Vagina (tissue), 2 donors: Measurements from ENCODE around the gene ZNF672.

ENCODE experiments used
- POLR2A ChIP-seq, 2 donors: fragments of 450-650 bp; IDR thresholded peaks; one replicate each; pipeline ENCODE4 v1.6.1; 2017; ENCODE audit warnings: antibody characterized with exemption in 2 of 2, mild to moderate bottlenecking in 2 of 2, moderate library complexity in 2 of 2
- POLR2AphosphoS5 ChIP-seq, 2 donors: sonication (generic); formaldehyde crosslinking; IDR thresholded peaks; one replicate each; pipeline ENCODE4 v1.9.0; 2017; ENCODE audit warnings: antibody characterized with exemption in 2 of 2, mild to moderate bottlenecking in 2 of 2, low read depth in 1 of 2; ENCODE audit not compliant: insufficient read depth in 1 of 2
- TF ChIP-seq, protein P1 (sequence below), 3 experiments: fragments of 450-650 bp in 2 of 3; fragments of 200-600 bp in 1 of 3; sonication (generic) in 1 of 3; IDR thresholded peaks; one replicate each; pipeline ENCODE4 v1.5.1; 2017 to 2019; ENCODE audit warnings: antibody characterized with exemption in 3 of 3, mild to moderate bottlenecking in 2 of 3, moderate library complexity in 2 of 3

DNA sequence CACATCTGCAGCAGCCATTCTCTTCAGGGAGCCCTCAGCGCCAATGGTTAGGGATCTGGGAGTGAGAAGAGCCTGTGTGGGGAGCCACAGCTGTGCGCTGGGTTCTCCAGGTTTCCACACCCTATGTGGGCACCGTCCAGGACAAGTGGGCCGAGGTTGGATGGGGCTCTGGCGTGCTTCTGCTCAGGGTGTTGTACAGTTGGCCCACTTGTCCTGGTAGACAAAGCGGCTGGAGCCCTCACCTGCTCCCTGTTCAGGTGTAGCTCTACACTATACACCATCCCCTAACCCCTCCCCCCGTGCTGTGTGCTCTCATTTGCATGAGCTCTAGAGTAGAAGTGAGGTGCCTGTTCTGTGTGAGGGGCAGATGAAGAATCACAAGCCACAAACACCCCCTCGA lies 24.5 kb upstream of the ZNF672 start:
- TF ChIP-seq POLR2A (IDR thresholded peaks at IDR 0.05) (no peak), POLR2AphosphoS5 (IDR thresholded peaks at IDR 0.05; ENCODE audit: insufficient read depth in 1 of 2, low read depth in 1 of 2) (no peak)
- TF ChIP-seq, protein P1, sequence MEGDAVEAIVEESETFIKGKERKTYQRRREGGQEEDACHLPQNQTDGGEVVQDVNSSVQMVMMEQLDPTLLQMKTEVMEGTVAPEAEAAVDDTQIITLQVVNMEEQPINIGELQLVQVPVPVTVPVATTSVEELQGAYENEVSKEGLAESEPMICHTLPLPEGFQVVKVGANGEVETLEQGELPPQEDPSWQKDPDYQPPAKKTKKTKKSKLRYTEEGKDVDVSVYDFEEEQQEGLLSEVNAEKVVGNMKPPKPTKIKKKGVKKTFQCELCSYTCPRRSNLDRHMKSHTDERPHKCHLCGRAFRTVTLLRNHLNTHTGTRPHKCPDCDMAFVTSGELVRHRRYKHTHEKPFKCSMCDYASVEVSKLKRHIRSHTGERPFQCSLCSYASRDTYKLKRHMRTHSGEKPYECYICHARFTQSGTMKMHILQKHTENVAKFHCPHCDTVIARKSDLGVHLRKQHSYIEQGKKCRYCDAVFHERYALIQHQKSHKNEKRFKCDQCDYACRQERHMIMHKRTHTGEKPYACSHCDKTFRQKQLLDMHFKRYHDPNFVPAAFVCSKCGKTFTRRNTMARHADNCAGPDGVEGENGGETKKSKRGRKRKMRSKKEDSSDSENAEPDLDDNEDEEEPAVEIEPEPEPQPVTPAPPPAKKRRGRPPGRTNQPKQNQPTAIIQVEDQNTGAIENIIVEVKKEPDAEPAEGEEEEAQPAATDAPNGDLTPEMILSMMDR (IDR thresholded peaks at IDR 0.05), result no peak
